ENCODE results near the gene NUDCD2.

NUDCD2 gene, protein sequence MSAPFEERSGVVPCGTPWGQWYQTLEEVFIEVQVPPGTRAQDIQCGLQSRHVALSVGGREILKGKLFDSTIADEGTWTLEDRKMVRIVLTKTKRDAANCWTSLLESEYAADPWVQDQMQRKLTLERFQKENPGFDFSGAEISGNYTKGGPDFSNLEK

DNA sequence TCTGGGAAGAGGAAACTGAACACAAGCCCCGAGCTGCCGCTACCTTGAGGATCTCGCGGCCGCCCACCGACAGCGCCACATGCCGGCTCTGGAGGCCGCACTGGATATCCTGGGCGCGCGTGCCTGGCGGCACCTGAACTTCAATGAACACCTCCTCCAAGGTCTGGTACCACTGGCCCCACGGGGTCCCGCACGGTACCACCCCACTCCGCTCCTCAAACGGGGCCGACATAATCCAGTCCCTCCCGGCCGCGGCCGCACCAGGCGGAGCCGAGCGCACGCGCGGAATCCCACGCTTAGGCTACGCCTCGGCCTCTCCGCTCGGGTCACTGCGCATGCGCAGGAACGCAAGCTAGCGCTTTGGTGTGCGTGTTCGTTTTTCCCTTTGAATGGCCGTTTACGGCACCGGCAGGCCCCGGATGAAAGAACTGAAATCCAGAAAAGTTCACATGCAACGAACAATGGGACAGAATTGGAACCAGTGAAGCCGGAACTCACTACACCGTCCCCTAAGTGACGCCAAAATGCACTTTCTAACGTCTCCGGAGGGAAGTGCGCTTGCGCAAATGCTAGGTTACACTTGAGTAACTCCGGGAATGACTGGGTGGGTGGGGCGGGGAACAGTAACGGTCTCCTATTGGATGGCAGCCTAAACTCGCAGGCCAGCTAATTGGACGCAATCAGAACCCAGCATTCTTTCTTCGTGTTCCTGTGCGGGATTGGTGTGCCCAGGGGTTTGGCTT, at the start of gene NUDCD2:
Gene NUDCD2 (minus strand): TSS at position 284 of the 743 bp plus-strand sequence. CDS start 52 bp downstream, at position 232.
- peak; percentile 89 for DNase-seq

- no peak for DNase-seq
Measured at GRCh38 chr5:163509291-163509951, 49.5 kb upstream of the NUDCD2 start.

- DNase-seq = no peak
Measured at GRCh38 chr5:163508753-163509152, 48.9 kb upstream of the NUDCD2 start.

DNA sequence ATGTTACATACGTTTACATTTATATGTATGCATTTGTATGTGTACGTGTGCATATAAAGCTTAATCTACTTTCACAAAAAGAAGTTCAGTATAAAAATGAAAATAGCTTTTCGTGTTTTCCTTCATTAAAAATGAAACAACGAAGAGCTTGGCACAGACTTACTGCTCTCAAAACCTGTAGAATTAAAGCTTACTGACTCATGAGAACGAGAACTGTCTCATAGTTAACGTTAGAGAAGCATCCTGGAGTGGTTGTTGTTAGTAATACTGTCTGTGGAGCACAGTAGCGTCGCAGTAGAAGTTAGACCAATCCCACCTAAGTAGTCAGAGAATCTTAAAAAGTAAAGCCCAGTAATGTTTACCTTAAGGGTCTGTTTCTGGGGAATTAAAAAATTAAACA, 46.8 kb upstream of the NUDCD2 start:
- DNase-seq = no peak

- no peak for DNase-seq
Measured at GRCh38 chr5:163506095-163506457, 46.2 kb upstream of the NUDCD2 start.

- DNase-seq = peak; percentile 72
Measured at GRCh38 chr5:163505368-163506094, 45.6 kb upstream of the NUDCD2 start, which contains the start of gene MAT2B. MAT2B (plus strand) TSS chr5:163505619; CDS start chr5:163505687, 68 bp downstream.

DNA sequence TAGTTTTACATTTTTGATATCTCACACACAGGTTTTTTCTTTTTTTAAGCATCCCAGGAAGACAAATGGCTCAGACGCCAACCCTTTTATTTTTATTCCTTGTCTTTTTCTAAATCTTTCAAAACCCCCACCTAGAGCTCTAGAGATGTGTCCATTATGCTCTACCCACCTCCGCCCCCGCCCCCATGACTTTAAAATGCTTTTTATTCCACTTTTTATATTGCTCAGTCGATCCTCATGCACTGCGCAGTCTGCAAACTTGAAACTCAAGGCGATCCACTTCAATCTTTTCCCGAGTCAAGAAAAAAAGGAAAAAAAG, 45.1 kb upstream of the NUDCD2 start:
- DNase-seq = no peak

GRCh38 chr5:163504079-163504931, 44.4 kb upstream of the NUDCD2 start:
- no peak for DNase-seq

DNA sequence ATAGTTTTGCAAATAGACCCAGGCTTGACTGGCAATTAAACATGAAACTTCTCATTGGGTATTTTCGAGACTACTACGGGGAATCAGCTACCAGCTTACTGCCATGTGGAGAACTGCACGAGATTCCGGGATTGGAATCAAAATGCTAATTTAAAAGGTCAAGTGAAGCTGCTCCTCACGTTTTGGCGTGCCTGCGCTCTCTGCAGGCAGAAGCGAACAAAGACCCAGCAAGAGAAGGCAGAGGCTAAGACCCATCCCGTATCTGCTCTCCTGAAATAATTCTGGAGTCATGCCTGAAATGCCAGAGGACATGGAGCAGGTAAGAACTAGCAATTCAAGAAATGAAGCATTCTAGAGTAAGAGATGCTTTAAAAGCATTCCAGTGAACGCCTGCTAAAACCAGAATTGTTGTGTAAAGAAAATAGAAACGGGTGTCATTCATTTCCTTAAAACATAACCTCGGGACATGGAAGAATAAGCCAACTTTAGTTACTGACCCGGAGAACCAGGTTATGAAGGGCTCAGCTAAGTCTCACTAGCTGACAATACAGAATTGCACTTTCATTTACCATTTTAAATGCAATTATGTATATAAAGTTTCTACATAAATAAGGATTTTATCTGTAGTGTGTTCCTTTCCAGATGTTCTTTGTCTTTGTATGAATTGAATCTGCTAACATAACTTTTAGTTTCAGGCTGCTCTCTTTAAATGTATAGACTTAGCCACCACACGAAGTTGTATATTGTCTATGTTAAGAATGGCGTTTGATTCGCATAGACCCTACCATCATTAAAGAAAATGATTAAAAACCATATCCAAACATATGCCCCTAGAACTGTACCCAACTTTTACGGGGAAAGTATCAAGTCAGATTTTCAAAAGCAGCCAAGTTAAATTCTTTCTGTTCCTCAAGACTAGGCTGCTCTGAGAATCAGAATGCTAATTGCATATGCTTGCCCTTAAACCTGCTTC, 43.5 kb upstream of the NUDCD2 start:
- DNase-seq = no peak

- DNase-seq = no peak
Measured at GRCh38 chr5:163502521-163502920, 42.6 kb upstream of the NUDCD2 start.

DNA sequence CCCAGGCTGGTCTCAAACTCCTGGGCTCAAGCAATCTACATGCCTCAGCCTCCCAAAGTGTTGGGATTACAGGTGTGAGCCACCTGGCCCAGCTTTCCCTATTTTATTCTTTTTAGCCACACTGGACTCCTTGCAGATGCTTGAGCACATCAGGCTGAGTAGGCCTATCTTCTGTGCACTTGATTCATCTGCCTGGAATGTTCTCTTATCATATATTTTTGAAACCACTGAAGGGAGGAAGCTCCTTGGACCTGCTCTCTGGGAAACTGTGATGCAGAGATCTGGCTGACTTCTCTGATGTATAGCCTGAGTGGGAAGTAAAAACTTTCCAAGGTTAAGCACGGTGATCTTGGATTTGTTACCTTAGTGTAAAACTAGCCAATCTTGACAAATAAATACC, 39.0 kb upstream of the NUDCD2 start:
- no peak for DNase-seq

DNA sequence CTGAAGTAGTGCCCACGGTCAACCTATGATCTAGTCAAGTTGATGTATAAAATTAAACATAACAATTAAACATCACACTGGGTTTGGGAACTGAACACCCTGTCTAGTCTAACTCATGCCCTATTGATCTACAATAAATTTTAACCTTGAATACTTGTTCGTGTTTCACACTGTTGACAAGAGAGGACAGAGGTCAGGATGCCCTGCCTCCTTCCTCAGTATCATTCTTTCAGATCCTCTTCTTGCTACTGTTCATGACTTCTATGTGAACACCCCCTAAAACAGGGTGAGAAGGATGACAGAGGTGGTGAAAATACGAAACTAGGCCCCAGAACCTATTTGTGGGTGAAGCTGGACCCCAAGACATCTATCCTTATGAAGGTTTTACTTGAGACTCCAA, 37.4 kb upstream of the NUDCD2 start:
- no peak for DNase-seq

- no peak for DNase-seq
Measured at GRCh38 chr5:163496286-163496685, 36.4 kb upstream of the NUDCD2 start.

DNA sequence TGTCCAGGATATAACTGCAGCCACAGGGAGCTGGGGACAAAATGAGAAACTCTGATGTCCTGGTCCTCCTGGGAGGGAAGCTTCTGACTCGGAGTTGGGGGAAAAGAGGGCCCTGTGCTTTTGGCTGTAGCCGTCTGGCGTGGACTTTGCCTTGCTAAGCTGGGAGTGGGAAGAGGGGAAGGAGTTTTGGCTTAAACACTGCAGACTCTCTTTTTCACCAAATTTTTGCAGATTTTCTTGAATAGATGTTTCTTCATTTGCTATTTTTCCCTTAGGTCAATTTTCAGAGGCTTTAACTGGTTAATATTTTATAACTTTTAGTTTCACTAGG, 29.8 kb upstream of the NUDCD2 start:
- DNase-seq = no peak

- DNase-seq = no peak
Measured at GRCh38 chr5:163489055-163489744, 29.3 kb upstream of the NUDCD2 start.

GRCh38 chr5:163478982-163479271, 19.0 kb upstream of the NUDCD2 start:
- no peak for DNase-seq

DNA sequence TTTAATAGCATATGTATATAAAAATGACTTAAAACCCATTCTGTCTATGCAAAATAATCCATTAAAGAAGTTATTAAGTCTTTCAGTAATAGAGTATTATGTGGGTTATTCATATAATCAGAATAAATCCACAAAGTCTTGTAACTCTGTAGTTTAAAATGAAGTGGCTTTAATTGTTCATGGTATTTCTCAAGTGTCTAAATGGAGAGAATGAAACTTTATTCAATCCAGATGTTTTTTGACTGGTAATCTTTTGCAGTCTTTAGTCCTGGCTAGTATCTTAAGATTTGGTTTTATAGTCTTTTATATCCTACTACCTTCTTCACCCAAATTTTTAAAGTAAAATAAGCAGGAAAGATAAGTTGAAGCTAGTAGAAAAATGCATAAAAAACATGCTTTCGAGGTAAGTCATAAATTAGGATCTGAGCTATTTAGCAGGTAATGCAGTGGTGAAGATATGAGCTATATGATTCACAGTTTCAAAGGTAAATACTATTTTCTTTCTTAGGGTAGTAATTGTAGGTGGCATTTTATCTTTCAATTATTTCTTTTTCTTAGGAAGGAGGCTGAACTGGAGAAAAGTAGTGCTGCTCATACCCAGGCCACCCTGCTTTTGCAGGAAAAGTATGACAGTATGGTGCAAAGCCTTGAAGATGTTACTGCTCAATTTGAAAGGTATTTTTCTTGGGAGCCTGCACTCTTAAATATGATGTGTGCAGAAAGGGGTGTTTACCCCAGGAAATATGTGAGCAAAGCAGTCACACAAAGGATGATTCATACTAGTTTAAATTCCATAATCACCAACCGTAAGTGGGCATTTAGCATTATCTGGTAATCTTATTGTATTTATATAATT, 18.5 kb upstream of the NUDCD2 start:
- DNase-seq = no peak

GRCh38 chr5:163475411-163475810, 15.5 kb upstream of the NUDCD2 start:
- DNase-seq = no peak

DNA sequence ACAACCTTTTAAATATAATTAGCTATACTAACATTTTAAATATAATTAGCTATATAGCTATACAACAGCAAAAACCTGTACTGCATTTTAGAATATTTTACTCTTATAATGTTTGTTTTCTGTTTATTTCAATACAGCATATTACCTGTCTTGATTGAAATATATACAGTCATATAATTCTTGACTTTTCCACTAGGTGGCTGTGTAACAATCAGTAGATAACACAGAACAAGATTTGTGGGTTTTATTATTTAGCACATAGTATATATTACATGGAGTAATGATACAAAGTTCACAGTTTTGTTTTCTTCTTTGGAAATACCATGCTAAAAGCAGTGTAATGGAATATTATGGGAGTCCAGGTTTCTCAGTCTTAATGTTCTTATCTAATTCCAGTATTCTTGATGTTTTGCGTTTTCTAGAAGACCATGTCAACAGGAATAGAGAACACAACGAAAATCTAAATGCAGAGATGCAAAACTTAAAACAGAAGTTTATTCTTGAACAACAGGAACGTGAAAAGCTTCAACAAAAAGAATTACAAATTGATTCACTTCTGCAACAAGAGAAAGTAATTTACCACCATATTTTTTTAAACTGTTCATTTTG, 13.8 kb upstream of the NUDCD2 start:
- peak; percentile 6 for DNase-seq

GRCh38 chr5:163467682-163468081, 7.8 kb upstream of the NUDCD2 start:
- no peak for DNase-seq

Measured in NCI-H510A treated with DMSO at 0.1 percent for 48 hours (cell line).